Dedifferentiated amniotic fluid mesenchymal stem cell (primary cell): ENCODE data around the gene DHX16.

Source experiments
- DNase-seq: peaks from one replicate; pipeline ENCODE4 v3.0.0-alpha.2; 2016; ENCODE audit errors: extremely low spot score

DHX16 gene

DNA sequence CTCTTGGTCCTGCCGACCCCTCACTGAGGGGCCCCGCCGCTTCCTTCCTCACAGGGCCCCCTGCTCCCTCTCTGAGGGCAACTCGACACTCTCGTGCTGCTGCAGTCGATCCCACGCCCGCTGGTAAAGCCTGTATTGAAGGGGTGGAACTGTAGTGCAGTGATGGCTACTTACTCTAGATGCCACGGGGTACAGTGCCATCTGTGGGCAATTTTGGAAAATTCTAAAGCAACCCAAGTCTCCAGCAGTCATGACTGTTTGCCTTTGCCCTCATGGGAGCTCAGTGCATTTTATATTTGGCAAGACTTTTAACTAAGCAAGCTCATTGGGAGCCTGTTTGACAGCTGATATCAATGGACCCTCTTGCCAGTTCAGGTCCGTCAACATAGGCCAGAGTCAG, 32.3 kb downstream of the DHX16 start:
- no peak for DNase-seq

GRCh38 chr6:30635834-30636233, 37.0 kb downstream of the DHX16 start:
- DNase-seq = no peak

DNA sequence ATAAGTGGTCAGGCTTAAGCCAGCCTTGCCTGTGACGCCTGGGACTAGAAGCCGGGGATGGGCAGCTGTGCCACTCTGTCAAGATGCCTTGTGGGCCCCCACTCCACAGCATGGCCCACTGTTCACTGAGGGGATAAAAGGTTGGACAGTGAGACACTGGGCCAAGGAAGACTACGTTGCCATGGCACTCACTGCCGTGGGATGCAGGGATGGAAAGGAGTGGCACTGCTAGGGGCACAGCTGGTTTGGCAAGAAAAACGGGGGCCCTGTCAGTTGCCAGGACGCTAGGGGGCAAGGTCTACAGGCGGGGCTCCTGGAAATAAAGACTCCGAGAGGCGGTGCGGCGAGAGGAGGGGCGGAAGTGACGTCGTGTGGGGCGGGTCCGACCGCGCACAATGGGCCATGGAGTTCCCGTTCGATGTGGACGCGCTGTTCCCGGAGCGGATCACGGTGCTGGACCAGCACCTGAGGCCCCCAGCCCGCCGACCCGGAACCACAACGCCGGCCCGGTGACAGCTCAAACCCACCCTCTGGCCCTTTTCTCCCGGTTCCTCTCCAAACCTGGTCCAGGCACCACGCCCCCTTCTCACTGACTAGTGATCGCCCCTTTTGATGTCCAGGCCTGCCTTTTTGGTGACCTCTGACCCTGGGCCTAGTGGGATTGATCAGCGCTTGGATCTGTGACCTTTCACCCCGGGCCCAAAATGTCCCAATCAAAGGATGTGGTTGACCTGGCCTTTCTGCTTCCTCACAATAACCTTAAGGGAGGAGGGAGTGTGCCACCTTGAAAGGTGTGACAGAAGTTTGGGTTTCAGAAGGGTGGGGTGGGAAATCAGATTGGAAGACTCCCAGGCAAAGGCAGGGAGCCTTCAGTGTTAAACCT, 46.1 kb downstream of the DHX16 start, which contains the start of gene ATAT1:
Gene ATAT1, plus strand, starts transcription at position 391 of the 883 bp plus-strand sequence.
- peak; percentile 77 for DNase-seq

GRCh38 chr6:30625511-30625910, 47.3 kb downstream of the DHX16 start:
- no peak for DNase-seq

DNA sequence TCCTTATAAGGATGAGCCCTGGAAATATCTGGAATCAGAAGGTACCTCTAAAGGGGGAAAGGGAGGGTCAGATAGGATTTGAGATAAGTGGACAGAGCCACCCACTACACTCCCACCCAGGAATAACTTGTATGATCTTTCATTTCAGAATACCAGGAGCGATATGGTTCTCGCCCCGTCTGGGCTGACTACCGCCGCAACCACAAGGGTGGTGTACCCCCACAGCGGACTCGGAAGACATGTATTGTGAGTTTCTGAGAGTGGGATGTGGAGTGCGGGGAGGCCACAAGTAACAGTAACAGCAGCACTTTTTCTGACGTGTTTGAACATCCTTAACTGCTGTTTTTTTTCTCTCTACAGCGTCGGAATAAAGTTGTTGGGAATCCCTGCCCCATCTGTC, 53.2 kb downstream of the DHX16 start:
- DNase-seq = no peak

GRCh38 chr6:30618270-30618797, 54.5 kb downstream of the DHX16 start:
- no peak for DNase-seq

DNA sequence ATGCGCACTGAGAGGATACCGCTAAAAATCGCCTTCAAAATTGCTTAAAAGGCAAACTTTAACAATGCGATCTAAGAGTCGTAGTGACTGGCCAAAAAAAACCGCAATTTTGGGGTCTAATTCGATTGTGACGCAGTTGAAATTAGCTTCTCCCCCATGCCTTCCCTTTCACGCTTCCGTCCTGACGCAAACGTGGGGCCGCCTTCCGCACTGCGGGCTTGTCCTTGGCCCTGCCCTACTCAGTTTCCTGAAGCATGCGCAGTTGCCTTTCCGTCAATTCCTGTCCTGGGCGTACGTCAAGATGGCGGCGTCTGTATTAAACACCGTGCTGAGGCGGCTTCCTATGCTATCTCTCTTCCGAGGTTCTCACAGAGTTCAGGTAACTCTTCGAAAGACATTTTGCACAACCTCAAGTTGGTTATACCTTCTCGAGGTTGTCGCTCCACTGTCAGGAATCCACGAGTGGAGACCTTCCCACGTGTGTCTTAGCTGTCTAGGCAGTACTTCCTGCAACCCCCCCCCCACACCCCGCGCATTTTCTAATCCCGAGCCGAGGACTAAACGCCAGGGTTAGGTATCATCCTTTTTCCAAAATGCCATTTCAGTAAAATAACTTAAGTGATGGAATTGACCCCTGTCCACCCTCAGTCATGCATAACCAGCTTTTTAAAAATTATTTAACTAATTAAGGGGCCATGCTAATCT, 55.1 kb downstream of the DHX16 start, which contains the start of gene MRPS18B:
Gene MRPS18B, plus strand, starts transcription at position 276 of the 705 bp plus-strand sequence. Its CDS starts 26 bp downstream, at position 302.
- peak; percentile 98 for DNase-seq

- peak; percentile 100 for DNase-seq
Measured at GRCh38 chr6:30616811-30617564, 55.8 kb downstream of the DHX16 start, which contains the start of gene PPP1R10. TSS of gene PPP1R10 (minus strand) at chr6:30617243. CDS start at chr6:30609944, 7,299 bp downstream.

DNA sequence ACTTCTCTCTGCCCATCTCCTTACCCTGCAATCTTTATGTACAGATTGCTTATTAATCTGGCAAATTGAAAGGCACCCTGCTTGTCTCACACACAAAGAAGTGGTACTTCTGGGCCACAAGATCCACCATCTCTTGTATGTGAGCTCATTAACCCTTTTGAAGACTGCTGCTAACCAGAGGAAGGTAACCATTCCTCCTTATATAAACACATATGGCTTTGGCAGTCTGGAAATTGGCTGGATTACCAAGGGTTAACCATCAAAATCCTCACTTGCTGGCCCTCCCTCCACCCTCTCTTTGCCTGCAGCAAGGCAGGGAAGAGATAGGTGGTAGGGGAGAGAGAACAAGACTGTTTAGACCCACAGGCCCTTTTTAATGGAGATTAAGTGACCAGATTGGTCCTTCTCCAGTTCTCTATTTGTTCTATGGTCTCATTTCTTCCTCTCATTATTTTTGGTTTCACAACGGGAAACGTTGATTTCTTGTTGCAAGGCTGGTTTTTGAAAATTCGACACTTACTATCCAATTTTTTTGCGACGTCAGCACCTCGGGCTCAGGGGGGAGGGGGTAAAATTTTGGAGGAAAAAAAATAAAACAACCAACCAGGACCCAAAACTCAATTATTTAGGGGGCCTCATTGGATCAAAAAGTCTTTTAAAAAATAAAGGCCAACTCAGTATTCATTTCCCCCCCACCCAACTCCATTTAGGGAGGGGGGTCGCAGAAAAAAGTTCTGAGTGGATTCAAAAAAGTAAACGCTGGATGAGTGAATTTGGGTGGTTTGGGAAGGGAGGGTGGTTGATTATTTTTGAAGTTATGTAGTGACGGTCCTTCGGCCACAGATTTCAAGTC, 56.6 kb downstream of the DHX16 start:
- DNase-seq = no peak

- peak; percentile 40 for DNase-seq
Measured at GRCh38 chr6:30615219-30615957, 57.4 kb downstream of the DHX16 start.

DNA sequence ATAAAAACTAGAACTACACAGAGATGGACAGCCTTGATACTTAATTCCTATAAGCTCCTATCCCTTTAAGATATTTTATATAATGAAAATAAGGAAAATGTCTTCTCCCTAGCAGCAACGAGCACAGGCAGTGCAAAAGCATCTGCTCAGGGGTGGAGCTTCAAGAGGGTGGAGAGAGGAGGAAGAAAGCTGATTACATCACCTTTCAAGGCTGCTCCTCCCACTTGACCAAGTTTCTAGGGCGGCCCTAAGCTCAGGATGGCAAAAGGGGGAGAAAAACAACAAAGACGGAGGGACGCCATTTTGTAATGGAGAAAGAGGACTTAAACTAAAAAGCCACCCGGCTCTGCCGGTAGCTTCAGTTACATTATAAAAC, 58.0 kb downstream of the DHX16 start:
- DNase-seq = peak; percentile 98

DNA sequence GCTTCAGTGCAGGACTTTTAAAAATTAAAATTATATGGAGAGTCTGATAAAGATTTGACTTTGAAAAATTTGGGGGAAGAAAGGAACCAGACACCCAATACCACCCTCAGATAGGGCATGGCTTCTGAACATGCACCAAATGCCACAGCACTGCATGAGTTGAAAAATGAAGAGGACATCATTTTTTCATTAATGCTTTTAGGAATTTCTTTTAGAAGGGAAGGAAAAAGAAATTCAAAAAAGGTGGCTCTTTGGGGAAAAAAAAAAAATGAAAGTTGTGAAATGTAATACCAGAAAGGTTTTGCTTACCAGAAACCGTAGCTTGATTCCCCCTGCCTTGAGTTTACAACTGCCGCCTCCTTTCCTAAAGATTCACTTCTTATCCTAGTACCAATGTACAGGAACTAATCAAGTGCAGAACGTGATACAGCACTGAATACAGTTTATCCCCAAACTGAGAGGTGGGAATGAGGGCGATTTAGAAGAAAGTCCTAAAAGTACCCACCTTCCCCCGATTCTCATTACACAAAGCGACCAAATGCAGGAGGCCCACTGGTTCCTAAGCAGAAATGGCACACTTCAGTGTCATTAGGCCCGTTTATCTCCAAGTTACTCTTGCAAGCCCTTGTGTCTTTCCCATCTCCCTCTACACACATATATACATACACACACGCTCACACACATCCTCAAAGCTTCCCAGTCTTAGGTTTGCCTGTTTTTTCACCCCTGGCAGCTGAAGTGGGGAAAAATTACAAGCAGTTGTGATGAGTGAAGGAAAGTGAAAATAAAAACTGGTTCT, 58.6 kb downstream of the DHX16 start:
- no peak for DNase-seq

GRCh38 chr6:30613251-30614043, 59.4 kb downstream of the DHX16 start:
- DNase-seq = no peak

- DNase-seq = peak; percentile 43
Measured at GRCh38 chr6:30612687-30613248, 60.0 kb downstream of the DHX16 start.

DNA sequence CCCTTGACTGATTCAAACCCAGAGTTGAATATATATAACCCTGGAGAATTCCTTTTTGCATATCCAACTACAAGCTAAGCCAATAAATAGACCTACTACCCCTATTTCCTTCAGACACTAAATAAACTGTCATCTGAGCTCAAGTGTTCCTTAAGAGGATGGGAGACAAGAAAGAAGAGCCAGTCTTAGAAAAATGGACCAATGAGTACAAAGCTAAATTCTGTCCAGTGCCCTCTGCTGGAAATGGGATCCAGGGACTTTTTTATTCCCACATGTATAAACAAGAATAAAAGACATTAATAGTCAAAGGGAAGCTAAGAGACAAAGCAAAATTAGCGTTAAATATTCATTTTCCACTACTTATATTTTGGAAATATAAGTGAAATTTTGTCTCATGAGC, 60.6 kb downstream of the DHX16 start:
- DNase-seq = peak; percentile 52

- no peak for DNase-seq
Measured at GRCh38 chr6:30611856-30612194, 61.0 kb downstream of the DHX16 start.

- no peak for DNase-seq
Measured at GRCh38 chr6:30611150-30611855, 61.5 kb downstream of the DHX16 start.

DNA sequence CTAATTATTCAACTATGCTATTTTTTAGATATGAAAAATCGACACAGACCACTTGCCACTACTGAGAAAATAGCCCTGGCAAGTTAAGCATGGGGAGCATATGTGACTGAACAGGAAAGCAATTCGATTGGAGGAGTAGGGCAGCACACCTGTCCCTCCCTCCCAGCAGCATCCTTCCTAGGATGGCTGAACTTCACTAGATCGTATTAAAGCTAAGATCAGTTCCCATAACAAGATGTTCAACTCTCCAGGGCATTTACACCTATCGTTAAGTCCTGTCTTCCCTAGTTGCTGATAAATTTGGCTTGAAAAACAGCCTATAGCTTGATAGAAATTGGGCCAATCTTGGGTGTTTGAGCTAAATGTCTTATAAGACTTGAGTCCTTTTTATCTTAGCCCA, 62.7 kb downstream of the DHX16 start:
- no peak for DNase-seq
